Measurements from ENCODE around the gene KIRREL3.

DNA sequence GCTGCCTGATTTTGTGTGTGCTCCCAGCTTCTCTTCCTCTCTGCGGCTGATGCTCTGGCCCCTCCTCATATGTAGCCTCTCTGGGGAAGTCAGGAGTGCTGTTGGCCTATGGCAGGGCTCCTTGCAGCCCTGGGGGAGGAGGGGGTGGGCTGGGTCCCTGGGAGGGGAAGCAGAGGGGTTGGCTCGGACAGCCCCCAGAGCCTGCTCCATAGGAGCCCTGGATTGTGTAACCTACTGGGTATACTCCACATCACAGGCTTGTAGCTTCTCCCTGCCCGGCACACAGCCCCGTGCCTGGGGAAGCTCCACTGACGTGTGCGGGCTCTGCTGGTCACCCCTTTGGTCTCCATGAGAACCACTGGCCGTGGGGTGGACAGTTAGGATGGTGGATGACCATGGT is 531.3 kb downstream of the KIRREL3 start:
- TF ChIP-seq CTCF (conservative IDR thresholded peaks at IDR 0.05) (no peak), EZH2 (IDR thresholded peaks at IDR 0.05; ENCODE audit: low read depth) (no peak)
